Activated CD4-positive, alpha-beta memory T cell treated with anti-CD3 and anti-CD28 coated beads for 36 hours (primary cell): Measurements from ENCODE around the gene PREPL. TPM values are rescaled to one million over a fixed set of nuclear protein-coding genes. Genes with fewer than 3 reads are reported as not detected.

Source experiments
- CTCF ChIA-PET: fragments of 350-600 bp; sonication (Branson Sonifier 250); formaldehyde crosslinking; loops from one replicate; lab custom pipeline; 2021; ENCODE audit warnings: antibody characterized with exemption, inconsistent platforms; lab: Charles Lee
- POLR2A ChIA-PET: fragments of 350-600 bp; sonication (Branson Sonifier 250); formaldehyde crosslinking; loops from one replicate; lab custom pipeline; 2021; ENCODE audit warnings: antibody characterized with exemption; lab: Charles Lee
- DNase-seq: peaks from one replicate; pipeline ENCODE4 v3.0.0-alpha.2; 2020
- H3K27ac Mint-ChIP-seq: one replicate; pipeline ENCODE4 v1.8.0; 2021; ENCODE audit warnings: mixed read lengths
- H3K27me3 Mint-ChIP-seq: one replicate; pipeline ENCODE4 v1.8.0; 2021; ENCODE audit warnings: mixed read lengths
- H3K36me3 Mint-ChIP-seq: one replicate; pipeline ENCODE4 v1.8.0; 2021; ENCODE audit warnings: mixed read lengths
- H3K4me1 Mint-ChIP-seq: one replicate; pipeline ENCODE4 v1.8.0; 2021; ENCODE audit warnings: low read depth, mixed read lengths
- H3K4me3 Mint-ChIP-seq: one replicate; pipeline ENCODE4 v1.8.0; 2021; ENCODE audit warnings: mild to moderate bottlenecking, mixed read lengths
- H3K9me3 Mint-ChIP-seq: one replicate; pipeline ENCODE4 v1.8.0; 2021; ENCODE audit warnings: mixed read lengths
- intact Hi-C: fragments of 100-400 bp; cut with micrococcal nuclease; formaldehyde crosslinking; loops from one replicate; pipeline ENCODE4 v1.15.1; 2023
- total RNA-seq, 2 experiments: library from RNA; stranded (reverse); gene quantifications; one replicate each; pipeline ENCODE4 v1.2.3, GENCODE V29; 2021

The PREPL gene
- total RNA-seq, 2 experiments from 2014 or later: 25.2 to 32.1 TPM

- intact Hi-C loops: loop anchor here (1.0 to 5.0 kb wide), 2 partner anchors 204 to 249 kb away; no protein-coding TSS in a partner anchor
- no peak for DNase-seq
- Mint-ChIP-seq H3K4me1 (peaks cover 9% of the 10 kb centered on the region), H3K36me3 (no peaks in the 10 kb centered on the region), H3K9me3 (no peaks in the 10 kb centered on the region), H3K4me3 (no peak overlapping the region), H3K27ac (no peak overlapping the region), H3K27me3 (peaks cover 5% of the 10 kb centered on the region)
- ChIA-PET POLR2A (no interaction called here), CTCF (interaction anchor here (1.1 to 1.3 kb wide), 2 partner anchors 200 to 248 kb away, joined by 5 read pairs; no protein-coding TSS in a partner anchor)
Measured at GRCh38 chr2:44291281-44292248, 69.7 kb downstream of the PREPL start.

GRCh38 chr2:44290261-44290660 lies 71.0 kb downstream of the PREPL start:
- H3K4me3 Mint-ChIP-seq: no peak overlapping the region
- H3K27me3 Mint-ChIP-seq: peaks cover 5% of the 10 kb centered on the region
- no peak overlapping the region for H3K27ac Mint-ChIP-seq
- no peak for DNase-seq
- intact Hi-C loops: loop anchor here (5.0 kb wide), 1 partner anchor 248 kb away; no protein-coding TSS in a partner anchor
- H3K4me1 Mint-ChIP-seq: no peaks in the 10 kb centered on the region
- ChIA-PET POLR2A (no interaction called here), CTCF (no interaction called here)
- H3K36me3 Mint-ChIP-seq: no peaks in the 10 kb centered on the region
- H3K9me3 Mint-ChIP-seq: no peaks in the 10 kb centered on the region

- no peaks in the 10 kb centered on the region for H3K9me3 Mint-ChIP-seq
- no peak overlapping the region for H3K4me3 Mint-ChIP-seq
- ChIA-PET POLR2A (interaction anchor here (0.5 kb wide), 1 partner anchor 47 kb away, joined by 4 read pairs; no protein-coding TSS in a partner anchor), CTCF (no interaction called here)
- H3K4me1 Mint-ChIP-seq: no peaks in the 10 kb centered on the region
- H3K27ac Mint-ChIP-seq: no peak overlapping the region
- intact Hi-C loops: no loop called here
- DNase-seq: no peak
- no peaks in the 10 kb centered on the region for H3K36me3 Mint-ChIP-seq
- peaks cover 3% of the 10 kb centered on the region for H3K27me3 Mint-ChIP-seq
Measured at GRCh38 chr2:44286884-44287638, 74.2 kb downstream of the PREPL start.

- CTCF ChIA-PET: no interaction called here
- no peak overlapping the region for H3K27ac Mint-ChIP-seq
Measured at GRCh38 chr2:44286119-44286883, 75.0 kb downstream of the PREPL start.

GRCh38 chr2:44285174-44285573 lies 76.1 kb downstream of the PREPL start:
- no peak for DNase-seq
- POLR2A ChIA-PET: no interaction called here
- Mint-ChIP-seq H3K4me1 (no peaks in the 10 kb centered on the region), H3K36me3 (no peaks in the 10 kb centered on the region), H3K4me3 (no peak overlapping the region), H3K27ac (no peak overlapping the region), H3K9me3 (no peaks in the 10 kb centered on the region), H3K27me3 (no peaks in the 10 kb centered on the region)
- intact Hi-C loops: no loop called here
- CTCF ChIA-PET: interaction anchor here (0.7 kb wide), 1 partner anchor 42 kb away, joined by 3 read pairs; no protein-coding TSS in a partner anchor

More at GRCh38 chr2:44286119-44286883, 75.0 kb downstream of the PREPL start:
- H3K36me3 Mint-ChIP-seq: no peaks in the 10 kb centered on the region
- no peaks in the 10 kb centered on the region for H3K4me1 Mint-ChIP-seq
- intact Hi-C loops: no loop called here
- peaks cover 3% of the 10 kb centered on the region for H3K27me3 Mint-ChIP-seq
- H3K9me3 Mint-ChIP-seq: no peaks in the 10 kb centered on the region
- DNase-seq: no peak
- POLR2A ChIA-PET: interaction anchor here (0.5 kb wide), 1 partner anchor 46 kb away, joined by 4 read pairs; no protein-coding TSS in a partner anchor
- H3K4me3 Mint-ChIP-seq: no peak overlapping the region

- H3K27ac Mint-ChIP-seq: no peak overlapping the region
- intact Hi-C loops: no loop called here
- ChIA-PET CTCF (interaction anchor here (1.2 kb wide), 1 partner anchor 197 kb away, joined by 5 read pairs; no protein-coding TSS in a partner anchor), POLR2A (no interaction called here)
- no peaks in the 10 kb centered on the region for H3K9me3 Mint-ChIP-seq
- no peaks in the 10 kb centered on the region for H3K4me1 Mint-ChIP-seq
- H3K36me3 Mint-ChIP-seq: no peaks in the 10 kb centered on the region
- DNase-seq: no peak
- no peak overlapping the region for H3K4me3 Mint-ChIP-seq
- peaks cover 1% of the 10 kb centered on the region for H3K27me3 Mint-ChIP-seq
Measured at GRCh38 chr2:44283116-44283666, 78.1 kb downstream of the PREPL start.

- H3K4me3 Mint-ChIP-seq: no peak overlapping the region
- POLR2A ChIA-PET: no interaction called here
- H3K36me3 Mint-ChIP-seq: no peaks in the 10 kb centered on the region
- CTCF ChIA-PET: no interaction called here
- no peaks in the 10 kb centered on the region for H3K9me3 Mint-ChIP-seq
- peaks cover 1% of the 10 kb centered on the region for H3K27me3 Mint-ChIP-seq
- no peak overlapping the region for H3K27ac Mint-ChIP-seq
- no peaks in the 10 kb centered on the region for H3K4me1 Mint-ChIP-seq
- intact Hi-C loops: no loop called here
- DNase-seq: no peak
Measured at GRCh38 chr2:44280869-44281268, 80.4 kb downstream of the PREPL start.

- DNase-seq: no peak
- Mint-ChIP-seq H3K27me3 (peaks cover 1% of the 10 kb centered on the region), H3K9me3 (no peaks in the 10 kb centered on the region), H3K4me1 (no peaks in the 10 kb centered on the region), H3K4me3 (no peak overlapping the region), H3K36me3 (no peaks in the 10 kb centered on the region), H3K27ac (no peak overlapping the region)
- ChIA-PET CTCF (interaction anchor here (1.0 kb wide), 1 partner anchor 18 kb away, joined by 3 read pairs; no protein-coding TSS in a partner anchor), POLR2A (no interaction called here)
- intact Hi-C loops: no loop called here
Measured at GRCh38 chr2:44277541-44277940, 83.8 kb downstream of the PREPL start.

GRCh38 chr2:44275927-44276303 lies 85.4 kb downstream of the PREPL start:
- intact Hi-C loops: no loop called here
- CTCF ChIA-PET: no interaction called here
- no peak for DNase-seq
- H3K27ac Mint-ChIP-seq: no peak overlapping the region
- peaks cover 1% of the 10 kb centered on the region for H3K27me3 Mint-ChIP-seq
- H3K9me3 Mint-ChIP-seq: no peaks in the 10 kb centered on the region
- H3K36me3 Mint-ChIP-seq: no peaks in the 10 kb centered on the region
- no peak overlapping the region for H3K4me3 Mint-ChIP-seq
- POLR2A ChIA-PET: no interaction called here
- H3K4me1 Mint-ChIP-seq: no peaks in the 10 kb centered on the region

- H3K4me1 Mint-ChIP-seq: no peaks in the 10 kb centered on the region
- H3K27me3 Mint-ChIP-seq: no peaks in the 10 kb centered on the region
- intact Hi-C loops: no loop called here
- H3K27ac Mint-ChIP-seq: no peak overlapping the region
- CTCF ChIA-PET: interaction anchor here (1.2 kb wide), 1 partner anchor 226 kb away, joined by 3 read pairs; no protein-coding TSS in a partner anchor
- H3K36me3 Mint-ChIP-seq: no peaks in the 10 kb centered on the region
- no peak for DNase-seq
- POLR2A ChIA-PET: interaction anchor here (0.6 kb wide), 1 partner anchor 277 kb away, joined by 4 read pairs; no protein-coding TSS in a partner anchor
- no peaks in the 10 kb centered on the region for H3K9me3 Mint-ChIP-seq
- H3K4me3 Mint-ChIP-seq: no peak overlapping the region
Measured at GRCh38 chr2:44273596-44273995, 87.7 kb downstream of the PREPL start.

GRCh38 chr2:44273076-44273475 lies 88.2 kb downstream of the PREPL start:
- ChIA-PET POLR2A (no interaction called here), CTCF (interaction anchor here (1.2 kb wide), 1 partner anchor 225 kb away, joined by 3 read pairs; no protein-coding TSS in a partner anchor)
- no peak overlapping the region for H3K27ac Mint-ChIP-seq
- H3K4me1 Mint-ChIP-seq: no peaks in the 10 kb centered on the region
- no peaks in the 10 kb centered on the region for H3K27me3 Mint-ChIP-seq
- intact Hi-C loops: no loop called here
- no peaks in the 10 kb centered on the region for H3K36me3 Mint-ChIP-seq
- no peaks in the 10 kb centered on the region for H3K9me3 Mint-ChIP-seq
- DNase-seq: no peak
- H3K4me3 Mint-ChIP-seq: no peak overlapping the region
